ENCODE measurements around the gene TJP2. TPM values are rescaled to one million over a fixed set of nuclear protein-coding genes. Genes with fewer than 3 reads are reported as not detected.

Gene TJP2
- total RNA-seq, 1 experiment from 2014 or later, result 155 TPM

GRCh38 chr9:69168709-69169217 is 5.3 kb upstream of the TJP2 start:
- Mint-ChIP-seq H3K27me3 (ENCODE audit: low read depth) (no peaks in the 10 kb centered on the region), H3K9me3 (no peaks in the 10 kb centered on the region), H3K36me3 (no peaks in the 10 kb centered on the region), H3K4me1 (peaks cover 63% of the 10 kb centered on the region), H3K4me3 (no peak overlapping the region), H3K27ac (no peak overlapping the region; the same call in 1 of the 2 replicates)
- POLR2A ChIA-PET, result no interaction called here
- no peak for TF ChIP-seq RORB (CRISPR knock-in tag; IDR thresholded peaks at IDR 0.05)
- TF ChIP-seq, protein P1, sequence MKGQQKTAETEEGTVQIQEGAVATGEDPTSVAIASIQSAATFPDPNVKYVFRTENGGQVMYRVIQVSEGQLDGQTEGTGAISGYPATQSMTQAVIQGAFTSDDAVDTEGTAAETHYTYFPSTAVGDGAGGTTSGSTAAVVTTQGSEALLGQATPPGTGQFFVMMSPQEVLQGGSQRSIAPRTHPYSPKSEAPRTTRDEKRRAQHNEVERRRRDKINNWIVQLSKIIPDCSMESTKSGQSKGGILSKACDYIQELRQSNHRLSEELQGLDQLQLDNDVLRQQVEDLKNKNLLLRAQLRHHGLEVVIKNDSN (CRISPR knock-in tag; IDR thresholded peaks at IDR 0.05), result no peak
- no peak for TF ChIP-seq CREM (CRISPR knock-in tag; IDR thresholded peaks at IDR 0.05)
- no peak for TF ChIP-seq TCF7 (CRISPR knock-in tag; IDR thresholded peaks at IDR 0.05; ENCODE audit: low read depth)
- TF ChIP-seq, protein P2, sequence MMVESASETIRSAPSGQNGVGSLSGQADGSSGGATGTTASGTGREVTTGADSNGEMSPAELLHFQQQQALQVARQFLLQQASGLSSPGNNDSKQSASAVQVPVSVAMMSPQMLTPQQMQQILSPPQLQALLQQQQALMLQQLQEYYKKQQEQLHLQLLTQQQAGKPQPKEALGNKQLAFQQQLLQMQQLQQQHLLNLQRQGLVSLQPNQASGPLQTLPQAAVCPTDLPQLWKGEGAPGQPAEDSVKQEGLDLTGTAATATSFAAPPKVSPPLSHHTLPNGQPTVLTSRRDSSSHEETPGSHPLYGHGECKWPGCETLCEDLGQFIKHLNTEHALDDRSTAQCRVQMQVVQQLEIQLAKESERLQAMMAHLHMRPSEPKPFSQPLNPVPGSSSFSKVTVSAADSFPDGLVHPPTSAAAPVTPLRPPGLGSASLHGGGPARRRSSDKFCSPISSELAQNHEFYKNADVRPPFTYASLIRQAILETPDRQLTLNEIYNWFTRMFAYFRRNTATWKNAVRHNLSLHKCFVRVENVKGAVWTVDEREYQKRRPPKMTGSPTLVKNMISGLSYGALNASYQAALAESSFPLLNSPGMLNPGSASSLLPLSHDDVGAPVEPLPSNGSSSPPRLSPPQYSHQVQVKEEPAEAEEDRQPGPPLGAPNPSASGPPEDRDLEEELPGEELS (CRISPR knock-in tag; IDR thresholded peaks at IDR 0.05), result no peak
- no peak for TF ChIP-seq ETV6 (CRISPR knock-in tag; IDR thresholded peaks at IDR 0.05)
- no peak for TF ChIP-seq ZNF423 (CRISPR knock-in tag; IDR thresholded peaks at IDR 0.05)
- TF ChIP-seq SP1 (CRISPR knock-in tag; conservative IDR thresholded peaks at IDR 0.05), result no peak
- no peak for TF ChIP-seq GTF2I (CRISPR knock-in tag; conservative IDR thresholded peaks at IDR 0.05)
- TF ChIP-seq SMAD3 (CRISPR knock-in tag; IDR thresholded peaks at IDR 0.05; ENCODE audit: borderline replicate concordance), result no peak
- TF ChIP-seq, protein P3, sequence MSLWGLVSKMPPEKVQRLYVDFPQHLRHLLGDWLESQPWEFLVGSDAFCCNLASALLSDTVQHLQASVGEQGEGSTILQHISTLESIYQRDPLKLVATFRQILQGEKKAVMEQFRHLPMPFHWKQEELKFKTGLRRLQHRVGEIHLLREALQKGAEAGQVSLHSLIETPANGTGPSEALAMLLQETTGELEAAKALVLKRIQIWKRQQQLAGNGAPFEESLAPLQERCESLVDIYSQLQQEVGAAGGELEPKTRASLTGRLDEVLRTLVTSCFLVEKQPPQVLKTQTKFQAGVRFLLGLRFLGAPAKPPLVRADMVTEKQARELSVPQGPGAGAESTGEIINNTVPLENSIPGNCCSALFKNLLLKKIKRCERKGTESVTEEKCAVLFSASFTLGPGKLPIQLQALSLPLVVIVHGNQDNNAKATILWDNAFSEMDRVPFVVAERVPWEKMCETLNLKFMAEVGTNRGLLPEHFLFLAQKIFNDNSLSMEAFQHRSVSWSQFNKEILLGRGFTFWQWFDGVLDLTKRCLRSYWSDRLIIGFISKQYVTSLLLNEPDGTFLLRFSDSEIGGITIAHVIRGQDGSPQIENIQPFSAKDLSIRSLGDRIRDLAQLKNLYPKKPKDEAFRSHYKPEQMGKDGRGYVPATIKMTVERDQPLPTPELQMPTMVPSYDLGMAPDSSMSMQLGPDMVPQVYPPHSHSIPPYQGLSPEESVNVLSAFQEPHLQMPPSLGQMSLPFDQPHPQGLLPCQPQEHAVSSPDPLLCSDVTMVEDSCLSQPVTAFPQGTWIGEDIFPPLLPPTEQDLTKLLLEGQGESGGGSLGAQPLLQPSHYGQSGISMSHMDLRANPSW (CRISPR knock-in tag; conservative IDR thresholded peaks at IDR 0.05; ENCODE audit: low read depth), result no peak
- no peak for TF ChIP-seq SOX15 (CRISPR knock-in tag; IDR thresholded peaks at IDR 0.05)
- no peak for TF ChIP-seq NFE2L1 (CRISPR knock-in tag; IDR thresholded peaks at IDR 0.05)
- TF ChIP-seq ZNF263 (CRISPR knock-in tag; IDR thresholded peaks at IDR 0.05; ENCODE audit: low read depth), result no peak
- no peak for TF ChIP-seq ZNF425 (CRISPR knock-in tag; conservative IDR thresholded peaks at IDR 0.05)
- TF ChIP-seq NR1H2 (CRISPR knock-in tag; IDR thresholded peaks at IDR 0.05), result no peak
- TF ChIP-seq AFF4 (CRISPR knock-in tag; IDR thresholded peaks at IDR 0.05; ENCODE audit: borderline replicate concordance), result no peak
- peak; percentile 53 for DNase-seq (ENCODE audit: low spot score)
- peak; percentile 77 for ATAC-seq
- CTCF ChIA-PET, result interaction anchor here (1.0 to 2.5 kb wide), 3 partner anchors 11 to 116 kb away, joined by 3 to 19 read pairs (median 8); no protein-coding TSS in a partner anchor
